Bronchial epithelial cell (primary cell): ENCODE results near the gene FBXO27. TPM values are rescaled to one million over a fixed set of nuclear protein-coding genes. Genes with fewer than 3 reads are reported as not detected.

Experiments
- DNase-seq: peaks from one replicate; pipeline ENCODE4 v3.0.0-alpha.2; 2010; ENCODE audit warnings: low read depth
- FAIRE-seq: peaks from 2 replicates; lab custom pipeline; 2011; peaks lifted over from hg19 to GRCh38; lab: Jason Lieb, UNC
- H3K27me3 ChIP-seq: 2 replicates; pipeline ENCODE4 v1.5.1; 2011; ENCODE audit warnings: low read length; ENCODE audit not compliant: control insufficient read depth, insufficient read depth
- H3K36me3 ChIP-seq: 2 replicates; pipeline ENCODE4 v1.5.1; 2011; ENCODE audit warnings: low read length; ENCODE audit not compliant: control insufficient read depth, insufficient read depth
- H3K4me3 ChIP-seq: 2 replicates; pipeline ENCODE4 v1.5.1; 2011; ENCODE audit warnings: mild to moderate bottlenecking, low read depth, low read length, control low read depth
- total RNA-seq: library from RNA; depleted of rRNA; stranded (reverse); fragments of >200 nt; gene quantifications from 2 replicates; pipeline ENCODE4 v1.2.1, GENCODE V29; 2014
- TF ChIP-seq, protein P1 (sequence below): IDR thresholded peaks from 2 replicates; pipeline ENCODE4 v1.5.1; 2011; ENCODE audit warnings: mild to moderate bottlenecking, moderate library complexity, low read length, control low read depth, inconsistent platforms; ENCODE audit not compliant: insufficient read depth, severe bottlenecking

Gene FBXO27, protein sequence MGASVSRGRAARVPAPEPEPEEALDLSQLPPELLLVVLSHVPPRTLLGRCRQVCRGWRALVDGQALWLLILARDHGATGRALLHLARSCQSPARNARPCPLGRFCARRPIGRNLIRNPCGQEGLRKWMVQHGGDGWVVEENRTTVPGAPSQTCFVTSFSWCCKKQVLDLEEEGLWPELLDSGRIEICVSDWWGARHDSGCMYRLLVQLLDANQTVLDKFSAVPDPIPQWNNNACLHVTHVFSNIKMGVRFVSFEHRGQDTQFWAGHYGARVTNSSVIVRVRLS
- 5.3 and 5.8 TPM in 2 replicates for total RNA-seq

DNA sequence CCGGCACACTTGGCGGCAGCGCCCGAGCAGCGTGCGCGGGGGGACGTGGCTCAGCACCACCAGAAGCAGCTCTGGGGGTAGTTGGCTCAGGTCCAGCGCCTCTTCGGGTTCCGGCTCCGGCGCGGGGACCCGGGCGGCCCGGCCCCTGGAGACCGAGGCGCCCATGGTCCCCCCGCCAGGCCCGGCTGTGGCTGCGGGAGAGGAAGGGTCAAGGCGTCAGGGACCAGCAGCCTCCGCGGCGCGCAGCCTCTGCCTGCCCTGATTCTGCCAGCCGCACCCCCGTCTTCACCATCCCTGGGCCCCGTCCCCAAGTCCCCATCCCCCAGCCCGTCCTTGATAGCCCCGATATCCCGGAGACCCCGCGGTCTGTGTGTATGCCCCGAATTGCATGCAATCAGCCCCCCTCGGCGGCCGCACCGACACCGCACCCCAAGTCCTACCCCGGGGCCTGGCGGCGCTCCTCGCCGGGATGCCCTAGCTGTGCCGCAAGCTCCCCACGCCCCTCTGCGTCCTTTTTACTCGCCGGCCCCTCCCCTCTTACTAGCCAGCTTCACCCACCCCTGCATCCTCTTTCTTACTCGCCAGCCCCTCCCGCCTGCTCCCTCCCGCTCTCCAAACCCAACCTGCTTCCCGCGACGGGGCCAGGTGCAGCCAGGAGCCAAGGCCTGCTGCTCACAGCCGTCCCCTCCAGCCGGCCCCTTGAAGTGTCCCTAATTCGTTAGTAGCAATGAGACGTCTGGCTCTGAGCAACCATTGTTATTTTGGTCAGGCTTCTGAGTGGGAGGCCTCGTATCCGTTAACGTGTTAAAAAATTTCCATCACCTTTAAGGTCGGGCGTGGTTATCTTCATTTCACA is at the start of gene FBXO27:
FBXO27 (minus strand) TSS at position 487 of the 856 bp plus-strand sequence; CDS start at position 165, 322 bp downstream.
- Histone ChIP-seq H3K36me3 (no peaks in the 10 kb centered on the region), H3K27me3 (no peaks in the 10 kb centered on the region), H3K4me3 (peak within 1 kb of the TSS; percentile 54)
- FAIRE-seq (no peak), DNase-seq (peak; percentile 23)
- TF ChIP-seq, protein P1, sequence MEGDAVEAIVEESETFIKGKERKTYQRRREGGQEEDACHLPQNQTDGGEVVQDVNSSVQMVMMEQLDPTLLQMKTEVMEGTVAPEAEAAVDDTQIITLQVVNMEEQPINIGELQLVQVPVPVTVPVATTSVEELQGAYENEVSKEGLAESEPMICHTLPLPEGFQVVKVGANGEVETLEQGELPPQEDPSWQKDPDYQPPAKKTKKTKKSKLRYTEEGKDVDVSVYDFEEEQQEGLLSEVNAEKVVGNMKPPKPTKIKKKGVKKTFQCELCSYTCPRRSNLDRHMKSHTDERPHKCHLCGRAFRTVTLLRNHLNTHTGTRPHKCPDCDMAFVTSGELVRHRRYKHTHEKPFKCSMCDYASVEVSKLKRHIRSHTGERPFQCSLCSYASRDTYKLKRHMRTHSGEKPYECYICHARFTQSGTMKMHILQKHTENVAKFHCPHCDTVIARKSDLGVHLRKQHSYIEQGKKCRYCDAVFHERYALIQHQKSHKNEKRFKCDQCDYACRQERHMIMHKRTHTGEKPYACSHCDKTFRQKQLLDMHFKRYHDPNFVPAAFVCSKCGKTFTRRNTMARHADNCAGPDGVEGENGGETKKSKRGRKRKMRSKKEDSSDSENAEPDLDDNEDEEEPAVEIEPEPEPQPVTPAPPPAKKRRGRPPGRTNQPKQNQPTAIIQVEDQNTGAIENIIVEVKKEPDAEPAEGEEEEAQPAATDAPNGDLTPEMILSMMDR, result no peak

DNA sequence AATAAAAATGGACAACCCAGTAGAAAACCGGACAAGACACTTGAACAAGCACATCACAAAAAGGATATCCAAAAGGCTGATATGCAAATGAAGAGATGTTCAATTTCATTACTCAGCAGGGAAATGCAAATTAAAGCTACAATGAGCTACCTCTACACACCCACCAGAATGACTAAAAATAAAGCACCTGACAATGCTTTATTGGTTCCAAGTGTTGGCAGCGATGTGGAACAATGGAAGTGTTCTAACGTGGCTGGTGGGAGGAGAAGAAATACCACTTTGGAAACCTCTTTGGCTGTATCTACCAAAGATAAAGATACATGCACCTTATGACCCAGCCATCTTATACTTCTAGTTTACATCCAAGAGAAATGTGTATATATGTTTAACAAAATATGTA is 48.1 kb upstream of the FBXO27 start:
- Histone ChIP-seq H3K27me3 (no peaks in the 10 kb centered on the region), H3K4me3 (no peak overlapping the region), H3K36me3 (no peaks in the 10 kb centered on the region)
- FAIRE-seq (no peak), DNase-seq (peak; percentile 21)
- TF ChIP-seq, protein P1, result no peak

DNA sequence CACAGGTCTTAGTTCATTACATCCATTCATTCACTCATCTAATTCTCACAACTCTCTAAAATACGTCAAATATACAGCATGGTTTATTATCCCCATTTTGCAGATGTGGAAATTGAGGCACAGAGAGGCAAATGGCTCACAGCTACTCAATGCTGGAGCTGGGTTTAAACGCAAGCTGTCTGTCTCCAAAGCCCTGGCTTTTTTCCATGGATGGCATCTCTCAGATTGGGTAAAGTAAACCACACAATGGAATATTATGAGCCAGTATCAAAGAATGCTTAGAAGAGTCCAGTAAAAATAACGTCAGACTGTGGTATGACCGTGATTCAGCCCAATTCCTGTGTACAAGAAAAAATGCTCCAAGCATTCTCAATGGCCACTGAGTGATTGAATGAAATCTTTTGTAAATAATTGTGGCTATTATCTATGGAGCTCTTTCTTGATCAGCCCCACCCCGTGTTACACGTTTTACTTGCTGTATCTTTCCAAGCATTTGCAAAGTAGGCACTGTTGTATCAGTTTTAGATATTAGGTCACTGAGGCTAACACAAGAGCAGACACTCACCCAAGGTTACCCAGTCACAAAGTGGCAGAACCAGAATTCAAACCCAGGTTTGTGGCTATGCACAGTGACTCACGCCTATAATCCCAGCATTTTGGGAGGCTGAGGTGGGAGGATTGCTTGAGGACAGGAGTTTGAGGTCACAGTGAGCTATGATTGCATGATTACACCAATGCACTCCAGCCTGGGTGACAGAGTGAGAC is 46.3 kb upstream of the FBXO27 start:
- no peaks in the 10 kb centered on the region for H3K36me3 ChIP-seq
- peak; percentile 98 for DNase-seq
- TF ChIP-seq, protein P1, result no peak
- H3K4me3 ChIP-seq, result no peak overlapping the region
- no peak for FAIRE-seq
- no peaks in the 10 kb centered on the region for H3K27me3 ChIP-seq

DNA sequence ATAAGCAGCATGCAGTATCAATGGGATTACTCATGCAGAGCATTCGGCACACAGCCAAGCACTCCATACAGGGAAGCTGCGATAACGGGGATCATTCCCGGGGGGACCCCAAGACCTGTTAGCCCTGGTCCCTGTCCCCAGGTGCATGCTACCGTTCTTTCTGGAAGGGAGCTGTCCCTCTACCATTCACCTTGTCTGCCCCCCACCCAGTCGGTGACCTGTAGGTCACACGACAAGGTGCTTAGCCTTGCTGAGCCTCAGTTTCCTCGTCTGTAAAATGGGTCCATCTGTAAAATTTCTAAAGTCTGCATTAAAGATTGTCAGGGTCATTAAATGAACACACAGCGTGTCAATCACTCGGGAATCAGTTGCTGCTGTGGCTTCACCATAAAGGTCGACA is 45.0 kb upstream of the FBXO27 start:
- H3K27me3 ChIP-seq, result no peaks in the 10 kb centered on the region
- DNase-seq (no peak), FAIRE-seq (no peak)
- no peak overlapping the region for H3K4me3 ChIP-seq
- TF ChIP-seq, protein P1, result no peak
- no peaks in the 10 kb centered on the region for H3K36me3 ChIP-seq

DNA sequence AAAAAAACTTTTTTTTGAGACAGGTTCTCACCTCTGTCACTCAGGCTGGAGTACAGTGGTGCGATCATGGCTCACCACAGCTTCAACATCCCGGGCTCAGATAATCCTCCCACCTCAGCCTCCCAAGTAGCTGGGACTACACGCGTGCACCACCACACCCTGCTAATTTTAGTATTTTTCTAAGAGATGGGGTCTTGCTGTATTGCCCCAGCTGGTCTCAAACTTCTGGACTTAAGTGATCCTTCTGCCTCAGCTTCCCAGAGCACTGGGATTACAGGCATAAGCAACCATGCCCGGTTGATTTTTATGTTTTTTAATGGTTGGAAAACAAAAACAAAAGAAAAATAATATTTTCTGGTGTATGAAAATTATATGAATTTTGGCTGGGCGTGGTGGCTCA is 42.6 kb upstream of the FBXO27 start:
- Histone ChIP-seq H3K36me3 (no peaks in the 10 kb centered on the region), H3K27me3 (no peaks in the 10 kb centered on the region), H3K4me3 (no peak overlapping the region)
- TF ChIP-seq, protein P1, result no peak
- FAIRE-seq (no peak), DNase-seq (no peak)
